Esophagus squamous epithelium (tissue), 4 donors: ENCODE measurements around the gene LGI4.

Experiments used
- CTCF ChIP-seq, 6 experiments: fragments of 450-650 bp in 4 of 6; fragments of 200-600 bp in 2 of 6; sonication (generic) in 2 of 6; IDR thresholded peaks; one replicate each; pipeline ENCODE4 v1.5.1; 2016 to 2019; ENCODE audit warnings: antibody characterized with exemption in 6 of 6, mild to moderate bottlenecking in 4 of 6, moderate library complexity in 4 of 6
- POLR2A ChIP-seq, 4 donors: fragments of 450-650 bp; IDR thresholded peaks; one replicate each; pipeline ENCODE4 v1.6.1; 2017; ENCODE audit warnings: antibody characterized with exemption in 4 of 4, mild to moderate bottlenecking in 4 of 4, moderate library complexity in 3 of 4

- TF ChIP-seq CTCF (IDR thresholded peaks at IDR 0.05) (no peak), POLR2A (IDR thresholded peaks at IDR 0.05) (no peak)
Measured at GRCh38 chr19:35112995-35113688, 21.7 kb downstream of the LGI4 start.
